SK-MEL-5 (cell line): ENCODE results near the gene ZNF469. TPM values are rescaled to one million over a fixed set of nuclear protein-coding genes. Genes with fewer than 3 reads are reported as not detected.
A peak's percentile ranks its signal among the peaks of the same experiment; 100 is the strongest.
"Not testable (repeated sequence)": the region's sequence is repeated elsewhere in the genome, so short reads cannot be mapped to it uniquely, and the experiment has no call there.

Source experiments
- DNase-seq: peaks from one replicate; pipeline ENCODE4 v3.0.0-alpha.2; 2016; ENCODE audit warnings: low read depth, low spot score
- in situ Hi-C: cut with HindIII; loops from 2 replicates; pipeline ENCODE4 v1.10.0; 2016; ENCODE audit warnings: low sequenced_read_pairs, high pct_unique_total_duplicates, low pct_unique_long_range_greater_than_20kb
- total RNA-seq: library from RNA; depleted of rRNA; stranded (reverse); fragments of >200 nt; shearing (Covaris generic); gene quantifications from 2 replicates; pipeline ENCODE4 v1.2.3, GENCODE V29; 2014

The ZNF469 gene
- total RNA-seq, 1 experiment from 2014 or later: not detected

- in situ Hi-C loops, DNase-seq: not testable (repeated sequence)
These were observed 27.7 kb downstream of the ZNF469 start for GRCh38 chr16:88410297-88410968.

DNA sequence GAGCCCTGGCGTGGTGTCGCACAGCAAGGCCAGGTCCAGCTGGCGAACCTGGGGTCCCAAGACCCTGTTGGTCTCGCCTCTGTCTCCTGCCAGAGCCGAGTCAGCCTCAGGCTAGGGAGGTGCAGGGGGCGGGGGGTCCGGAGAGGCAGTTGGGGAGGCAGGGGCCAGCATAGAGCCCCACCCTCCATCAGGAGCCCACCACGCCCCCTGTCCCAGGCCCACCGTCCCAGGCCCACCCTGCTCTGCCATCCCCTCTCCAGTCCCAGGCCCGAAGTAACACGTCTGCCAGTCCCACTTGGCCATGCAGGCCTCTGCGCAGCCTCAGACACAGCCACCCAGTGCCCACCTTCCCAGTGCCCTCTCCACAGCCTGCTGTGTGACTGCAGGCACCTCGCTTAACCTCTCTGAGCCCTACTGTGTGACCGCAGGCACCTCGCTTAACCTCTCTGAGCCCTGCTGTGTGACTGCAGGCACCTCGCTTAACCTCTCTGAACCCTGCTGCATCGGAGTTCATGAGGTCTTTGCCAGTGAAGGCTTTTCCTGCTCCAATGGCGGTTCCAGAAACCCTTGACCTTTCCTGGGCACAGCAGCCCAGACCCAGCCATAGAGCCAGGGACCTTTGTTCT, 29.3 kb downstream of the ZNF469 start:
- in situ Hi-C loops: no loop called here
- no peak for DNase-seq

- no peak for DNase-seq
These were observed 30.0 kb downstream of the ZNF469 start for GRCh38 chr16:88412766-88413165.

DNA sequence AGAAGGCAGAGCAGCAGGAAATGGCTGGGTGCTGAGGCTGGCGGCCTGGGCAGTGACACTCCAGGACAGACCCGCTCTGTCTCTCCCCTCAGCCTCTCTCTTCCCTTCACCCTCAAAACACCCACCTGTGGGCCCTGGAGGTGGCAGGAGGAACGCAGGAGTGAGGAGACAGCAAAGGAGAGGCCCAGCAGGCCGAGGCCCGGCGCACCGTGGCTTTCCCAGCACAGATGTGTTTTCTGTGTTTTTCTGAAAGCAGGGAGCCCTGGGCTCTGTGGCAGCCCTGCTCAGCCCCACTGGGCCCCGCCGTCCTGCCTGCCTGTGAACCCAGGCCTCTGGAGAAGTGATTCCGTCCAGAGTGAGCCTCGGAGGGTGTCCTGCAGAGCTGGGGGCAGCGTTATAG, 30.5 kb downstream of the ZNF469 start:
- no peak for DNase-seq

More at GRCh38 chr16:88412766-88413165, 30.0 kb downstream of the ZNF469 start:
- in situ Hi-C loops: no loop called here

DNA sequence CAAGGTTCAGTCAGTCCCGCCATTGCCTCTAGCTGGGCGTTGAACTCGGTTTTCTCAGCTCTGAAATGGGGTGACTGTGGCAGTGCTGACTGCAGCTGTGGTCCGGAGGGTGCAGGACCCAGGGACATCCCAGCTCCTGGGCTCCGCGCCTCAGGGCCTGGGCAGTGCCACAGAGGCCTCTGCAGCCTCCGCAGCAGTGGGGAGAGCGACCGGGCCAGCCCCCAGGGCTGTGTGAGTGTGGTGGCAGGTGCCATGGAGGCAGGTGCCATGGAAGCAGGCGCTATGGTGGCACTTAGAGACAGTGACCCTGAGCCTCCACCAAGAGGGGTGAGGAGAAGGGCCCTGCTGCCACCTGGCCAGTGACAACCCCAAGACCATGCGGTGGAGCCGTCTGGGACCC, 30.9 kb downstream of the ZNF469 start:
- no peak for DNase-seq
- in situ Hi-C loops: no loop called here

More for the DNA sequence above, 30.5 kb downstream of the ZNF469 start:
- in situ Hi-C loops: no loop called here

- in situ Hi-C loops: no loop called here
- DNase-seq: no peak
These were observed 32.0 kb downstream of the ZNF469 start for GRCh38 chr16:88414521-88415380.

GRCh38 chr16:88415381-88415705, 32.6 kb downstream of the ZNF469 start:
- in situ Hi-C loops: no loop called here
- no peak for DNase-seq

- in situ Hi-C loops: no loop called here
- DNase-seq: no peak
These were observed 33.1 kb downstream of the ZNF469 start for GRCh38 chr16:88415713-88416323.

GRCh38 chr16:88416686-88417085, 33.9 kb downstream of the ZNF469 start:
- in situ Hi-C loops: no loop called here

DNA sequence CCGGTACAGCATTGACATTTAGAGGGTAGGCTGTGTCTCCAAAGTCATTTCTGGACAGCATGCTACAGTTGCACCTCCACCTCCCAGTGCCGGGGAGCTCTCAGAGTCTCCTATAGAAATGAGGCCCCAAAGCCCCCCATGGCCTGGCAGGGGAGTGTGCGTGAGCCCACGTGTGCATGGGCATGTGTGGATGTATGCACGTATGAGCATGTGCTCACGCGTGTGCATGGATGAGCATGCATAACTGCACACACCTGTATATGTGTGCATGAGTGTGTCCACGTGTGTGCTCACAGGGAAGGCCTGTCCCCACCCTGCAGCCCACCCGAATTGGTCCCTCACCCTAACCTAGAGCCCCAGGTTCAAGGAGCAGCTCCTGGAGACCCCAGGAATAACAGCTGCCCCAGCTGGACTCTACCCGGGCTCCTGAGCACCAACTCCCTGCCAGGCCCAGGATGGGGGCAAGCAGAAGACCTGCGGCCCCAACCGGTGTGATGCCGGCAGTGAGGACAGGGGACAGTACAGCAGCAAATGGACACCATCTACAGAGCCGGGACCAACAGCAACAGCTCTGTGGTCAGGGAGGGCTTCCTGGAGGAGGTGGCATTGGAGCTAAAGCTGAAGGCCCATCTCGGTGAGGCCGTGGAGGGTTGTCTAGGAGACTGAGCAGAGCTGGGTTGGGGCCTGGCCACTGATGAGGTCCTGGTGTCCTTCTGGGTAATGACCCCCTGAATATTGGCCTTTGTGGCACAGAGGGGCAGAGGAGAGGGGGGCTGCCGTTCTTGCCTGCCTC, 35.1 kb downstream of the ZNF469 start:
- in situ Hi-C loops: no loop called here
- no peak for DNase-seq

More at GRCh38 chr16:88416686-88417085, 33.9 kb downstream of the ZNF469 start:
- no peak for DNase-seq

GRCh38 chr16:88418869-88419268, 36.1 kb downstream of the ZNF469 start:
- in situ Hi-C loops: no loop called here
- DNase-seq: no peak

DNA sequence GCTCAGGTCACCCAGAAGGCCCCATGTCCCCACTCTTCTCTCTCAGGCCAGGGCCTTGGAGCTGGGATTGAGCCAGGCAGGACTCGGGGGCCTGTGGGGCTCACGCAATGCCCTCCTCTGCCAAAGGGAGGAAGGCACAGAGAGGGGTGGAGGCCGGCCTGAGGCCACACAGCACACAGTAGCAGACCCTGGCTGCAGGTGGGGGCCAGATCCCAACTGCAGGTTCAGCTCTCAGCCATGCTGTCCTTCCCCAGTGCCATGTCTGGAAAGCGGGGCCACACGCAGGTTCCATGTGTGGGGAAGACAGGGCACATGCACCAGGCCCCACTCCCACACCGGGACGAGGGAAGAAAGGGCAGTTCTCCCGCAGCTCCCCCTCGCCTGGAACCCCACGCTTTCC, 37.0 kb downstream of the ZNF469 start:
- in situ Hi-C loops: no loop called here
- DNase-seq: no peak

DNA sequence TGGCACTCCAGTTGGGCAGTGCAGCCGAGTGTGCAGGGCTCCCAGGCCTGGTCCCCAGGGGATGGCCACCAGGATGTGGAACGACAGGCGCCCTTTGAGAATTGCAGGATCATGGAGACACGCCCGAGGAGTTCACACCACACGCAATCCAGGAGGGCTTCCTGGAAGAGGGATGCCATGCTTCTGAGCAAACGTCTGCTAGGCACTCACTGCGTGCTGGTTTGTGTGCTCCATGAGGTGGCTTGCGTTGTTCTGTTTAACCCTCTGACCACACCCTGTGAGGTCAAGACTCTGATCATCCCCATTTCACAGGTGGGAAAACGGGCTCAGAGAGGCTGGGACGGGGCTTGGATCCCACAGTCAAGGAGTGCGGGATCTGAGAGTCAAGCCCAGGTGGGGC, 37.7 kb downstream of the ZNF469 start:
- DNase-seq: no peak
- in situ Hi-C loops: no loop called here

GRCh38 chr16:88421301-88421700, 38.5 kb downstream of the ZNF469 start:
- in situ Hi-C loops: no loop called here
- DNase-seq: no peak

DNA sequence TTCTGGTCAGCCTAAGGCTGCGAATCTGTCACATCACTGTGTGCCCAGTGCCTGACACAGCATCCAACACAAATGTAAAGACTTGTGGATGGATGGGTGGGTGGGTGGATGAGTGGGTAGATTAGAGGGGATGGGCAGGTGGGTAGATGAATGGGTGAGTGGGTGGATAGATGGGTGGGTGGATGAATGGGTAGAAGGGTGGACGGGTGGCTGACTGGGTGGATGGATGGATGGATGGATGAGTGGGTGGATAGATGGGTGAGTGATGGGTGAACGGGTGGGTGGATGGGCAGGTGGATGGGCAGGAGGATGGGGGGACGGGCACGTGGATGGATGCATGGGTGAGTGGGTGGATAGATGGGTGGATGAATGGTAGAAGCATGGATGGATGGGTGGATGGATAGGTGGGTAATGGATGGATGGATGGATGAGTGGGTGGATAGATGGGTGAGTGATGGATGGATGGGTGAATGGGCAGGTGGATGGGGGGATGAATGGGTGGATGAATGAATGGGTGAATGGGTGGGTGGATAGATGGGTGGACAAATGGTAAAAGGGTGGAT, 39.2 kb downstream of the ZNF469 start:
- in situ Hi-C loops: no loop called here
- DNase-seq: no peak

- no peak for DNase-seq
- in situ Hi-C loops: no loop called here
These were observed 40.1 kb downstream of the ZNF469 start for GRCh38 chr16:88422733-88423447.

DNA sequence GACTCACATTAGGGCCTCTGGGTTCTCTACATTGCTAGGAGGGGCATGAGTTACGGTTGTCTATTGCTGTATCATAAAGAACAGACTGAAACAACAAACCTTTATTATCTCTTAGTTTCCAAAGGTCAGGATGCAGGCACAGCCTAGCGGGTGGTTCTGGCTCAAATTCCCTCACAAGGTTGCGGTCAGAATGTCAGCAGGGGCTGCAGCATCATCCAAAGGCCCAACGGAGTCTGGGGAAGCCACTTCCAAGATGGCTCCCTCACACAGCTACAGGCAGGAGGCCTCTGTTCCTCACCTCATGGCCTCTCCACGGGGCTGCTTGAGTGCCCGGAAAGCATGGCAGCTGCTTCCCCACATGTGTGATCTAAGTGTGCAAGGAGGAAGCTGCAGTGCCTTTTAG, 40.7 kb downstream of the ZNF469 start:
- in situ Hi-C loops: no loop called here
- peak; percentile 57 for DNase-seq
